IMR-90 (cell line): ENCODE measurements around the gene FTCDNL1.
A peak's percentile ranks its signal among the peaks of the same experiment; 100 is the strongest.

ENCODE experiments used
- BHLHE40 ChIP-seq: fragments of 150-350 bp; IDR thresholded peaks from 2 replicates; pipeline ENCODE4 v1.6.1; 2016; ENCODE audit warnings: mild to moderate bottlenecking, low read depth, low read length
- CEBPB ChIP-seq: IDR thresholded peaks from 2 replicates; pipeline ENCODE4 v1.6.1; 2012; ENCODE audit warnings: low read depth, low read length, improper control_type of control experiment
- MXI1 ChIP-seq: IDR thresholded peaks from 2 replicates; pipeline ENCODE4 v1.6.1; 2012; ENCODE audit warnings: low read depth, mild to moderate bottlenecking, low read length, moderate library complexity, borderline replicate concordance
- NFE2L2 ChIP-seq: fragments of 150-350 bp; IDR thresholded peaks from 2 replicates; pipeline ENCODE4 v1.6.1; 2016; ENCODE audit warnings: low read depth, mild to moderate bottlenecking, low read length
- POLR2A ChIP-seq: IDR thresholded peaks from 2 replicates; pipeline ENCODE4 v1.6.1; 2012; ENCODE audit warnings: mild to moderate bottlenecking, low read depth, low read length
- RAD21 ChIP-seq: IDR thresholded peaks from 2 replicates; pipeline ENCODE4 v1.6.1; 2012; ENCODE audit warnings: low read length, improper control_type of control experiment
- RFX5 ChIP-seq: IDR thresholded peaks from 2 replicates; pipeline ENCODE4 v1.8.0; 2012; ENCODE audit warnings: low read depth, mild to moderate bottlenecking, low read length, moderate library complexity
- SMC3 ChIP-seq: fragments of 150-350 bp; IDR thresholded peaks from 2 replicates; pipeline ENCODE4 v1.6.1; 2016; ENCODE audit warnings: low read depth, mild to moderate bottlenecking, antibody characterized with exemption, low read length, moderate library complexity
- TF ChIP-seq, protein P1 (sequence below): conservative IDR thresholded peaks from 2 replicates; pipeline ENCODE4 v1.5.1; 2012; ENCODE audit warnings: mild to moderate bottlenecking, low read depth, low read length, improper control_type of control experiment
- TF ChIP-seq, protein P2 (sequence below): fragments of 150-350 bp; IDR thresholded peaks from 2 replicates; pipeline ENCODE4 v1.6.1; 2016; ENCODE audit warnings: low read depth, mild to moderate bottlenecking, low read length, moderate library complexity, borderline replicate concordance
- TF ChIP-seq, protein P3 (sequence below): fragments of 150-350 bp; IDR thresholded peaks from 2 replicates; pipeline ENCODE4 v1.6.1; 2017; ENCODE audit warnings: mild to moderate bottlenecking, antibody characterized with exemption, low read length, low read depth

DNA sequence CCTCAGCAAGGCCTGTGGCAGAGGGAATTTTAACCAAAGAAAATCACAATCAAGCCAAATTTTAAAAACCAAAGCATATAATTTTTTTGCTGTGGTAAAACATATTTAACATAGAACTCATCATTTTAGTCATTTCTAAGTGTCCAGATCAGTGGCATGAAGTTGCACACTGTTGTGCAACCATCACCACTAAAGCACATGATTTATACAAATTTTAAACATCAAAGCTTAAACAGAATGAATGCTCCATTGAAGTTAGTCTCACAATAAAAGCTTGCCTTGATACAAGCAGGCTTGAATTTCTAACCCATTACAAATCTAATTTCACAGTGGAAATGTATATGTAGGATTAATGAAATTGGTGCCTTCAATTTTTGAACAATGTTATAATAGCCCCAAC, 31.2 kb downstream of the FTCDNL1 start:
- TF ChIP-seq, protein P1, sequence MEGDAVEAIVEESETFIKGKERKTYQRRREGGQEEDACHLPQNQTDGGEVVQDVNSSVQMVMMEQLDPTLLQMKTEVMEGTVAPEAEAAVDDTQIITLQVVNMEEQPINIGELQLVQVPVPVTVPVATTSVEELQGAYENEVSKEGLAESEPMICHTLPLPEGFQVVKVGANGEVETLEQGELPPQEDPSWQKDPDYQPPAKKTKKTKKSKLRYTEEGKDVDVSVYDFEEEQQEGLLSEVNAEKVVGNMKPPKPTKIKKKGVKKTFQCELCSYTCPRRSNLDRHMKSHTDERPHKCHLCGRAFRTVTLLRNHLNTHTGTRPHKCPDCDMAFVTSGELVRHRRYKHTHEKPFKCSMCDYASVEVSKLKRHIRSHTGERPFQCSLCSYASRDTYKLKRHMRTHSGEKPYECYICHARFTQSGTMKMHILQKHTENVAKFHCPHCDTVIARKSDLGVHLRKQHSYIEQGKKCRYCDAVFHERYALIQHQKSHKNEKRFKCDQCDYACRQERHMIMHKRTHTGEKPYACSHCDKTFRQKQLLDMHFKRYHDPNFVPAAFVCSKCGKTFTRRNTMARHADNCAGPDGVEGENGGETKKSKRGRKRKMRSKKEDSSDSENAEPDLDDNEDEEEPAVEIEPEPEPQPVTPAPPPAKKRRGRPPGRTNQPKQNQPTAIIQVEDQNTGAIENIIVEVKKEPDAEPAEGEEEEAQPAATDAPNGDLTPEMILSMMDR, result no peak
- TF ChIP-seq RAD21, result no peak
- TF ChIP-seq, protein P2, sequence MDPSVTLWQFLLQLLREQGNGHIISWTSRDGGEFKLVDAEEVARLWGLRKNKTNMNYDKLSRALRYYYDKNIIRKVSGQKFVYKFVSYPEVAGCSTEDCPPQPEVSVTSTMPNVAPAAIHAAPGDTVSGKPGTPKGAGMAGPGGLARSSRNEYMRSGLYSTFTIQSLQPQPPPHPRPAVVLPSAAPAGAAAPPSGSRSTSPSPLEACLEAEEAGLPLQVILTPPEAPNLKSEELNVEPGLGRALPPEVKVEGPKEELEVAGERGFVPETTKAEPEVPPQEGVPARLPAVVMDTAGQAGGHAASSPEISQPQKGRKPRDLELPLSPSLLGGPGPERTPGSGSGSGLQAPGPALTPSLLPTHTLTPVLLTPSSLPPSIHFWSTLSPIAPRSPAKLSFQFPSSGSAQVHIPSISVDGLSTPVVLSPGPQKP, result no peak
- TF ChIP-seq POLR2A, result no peak
- no peak for TF ChIP-seq MXI1
- no peak for TF ChIP-seq NFE2L2
- TF ChIP-seq, protein P3, sequence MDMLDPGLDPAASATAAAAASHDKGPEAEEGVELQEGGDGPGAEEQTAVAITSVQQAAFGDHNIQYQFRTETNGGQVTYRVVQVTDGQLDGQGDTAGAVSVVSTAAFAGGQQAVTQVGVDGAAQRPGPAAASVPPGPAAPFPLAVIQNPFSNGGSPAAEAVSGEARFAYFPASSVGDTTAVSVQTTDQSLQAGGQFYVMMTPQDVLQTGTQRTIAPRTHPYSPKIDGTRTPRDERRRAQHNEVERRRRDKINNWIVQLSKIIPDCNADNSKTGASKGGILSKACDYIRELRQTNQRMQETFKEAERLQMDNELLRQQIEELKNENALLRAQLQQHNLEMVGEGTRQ, result no peak
- TF ChIP-seq RFX5, result no peak
- TF ChIP-seq BHLHE40, result no peak
- TF ChIP-seq SMC3, result no peak
- TF ChIP-seq CEBPB, result peak; percentile 54; the same call in 1 of the 2 replicates
